DOHH2 (cell line): ENCODE results near the gene RAX2.

Experiments
- H3F3A ChIP-seq: fragments of 200-600 bp; sonication (generic), shearing (Covaris generic); 2 replicates; pipeline ENCODE4 v1.6.0; 2016; ENCODE audit warnings: antibody characterized with exemption, mild to moderate bottlenecking; ENCODE audit not compliant: control insufficient read depth, insufficient read depth
- H3K27ac ChIP-seq: fragments of 200-600 bp; sonication (generic); 2 replicates; pipeline ENCODE4 v1.5.1; 2014; ENCODE audit warnings: low read depth, mild to moderate bottlenecking, low read length, moderate library complexity
- H3K27me3 ChIP-seq: fragments of 200-600 bp; sonication (generic); 2 replicates; pipeline ENCODE4 v1.6.1; 2014; ENCODE audit warnings: mild to moderate bottlenecking, low read length, mixed read lengths; ENCODE audit not compliant: control insufficient read depth
- H3K36me3 ChIP-seq: fragments of 200-600 bp; sonication (generic); 2 replicates; pipeline ENCODE4 v1.6.1; 2014; ENCODE audit warnings: mild to moderate bottlenecking, low read length, moderate library complexity, mixed read lengths; ENCODE audit not compliant: control insufficient read depth
- H3K4me1 ChIP-seq: fragments of 200-600 bp; sonication (generic); 2 replicates; pipeline ENCODE4 v1.6.1; 2014; ENCODE audit warnings: mild to moderate bottlenecking, low read length, mixed read lengths; ENCODE audit not compliant: control insufficient read depth
- H3K4me2 ChIP-seq: fragments of 200-600 bp; sonication (generic); 2 replicates; pipeline ENCODE4 v1.6.0; 2014; ENCODE audit warnings: mild to moderate bottlenecking, low read length, moderate library complexity
- H3K4me3 ChIP-seq: fragments of 200-600 bp; sonication (generic); 2 replicates; pipeline ENCODE4 v1.5.1; 2014; ENCODE audit warnings: mild to moderate bottlenecking, low read length, mixed read lengths
- H3K79me2 ChIP-seq: fragments of 200-600 bp; sonication (generic); 2 replicates; pipeline ENCODE4 v1.6.1; 2014; ENCODE audit warnings: mild to moderate bottlenecking, low read length, mixed read lengths; ENCODE audit not compliant: control insufficient read depth
- H3K9me2 ChIP-seq: fragments of 200-600 bp; sonication (generic); replicated peaks from 2 replicates; pipeline ENCODE4 v1.6.1; 2014; ENCODE audit warnings: mild to moderate bottlenecking, low read length, mixed read lengths; ENCODE audit not compliant: control insufficient read depth
- H3K9me3 ChIP-seq: fragments of 200-600 bp; sonication (generic); 2 replicates; pipeline ENCODE4 v1.6.1; 2014; ENCODE audit warnings: antibody characterized with exemption, low read length, mixed read lengths; ENCODE audit not compliant: control insufficient read depth, insufficient read depth
- H4K20me1 ChIP-seq: fragments of 200-600 bp; sonication (generic); 2 replicates; pipeline ENCODE4 v1.6.0; 2014; ENCODE audit warnings: low read depth, mild to moderate bottlenecking, antibody characterized with exemption, low read length, moderate library complexity; ENCODE audit not compliant: control insufficient read depth, insufficient read depth
- EZH2phosphoT487 ChIP-seq: fragments of 200-600 bp; sonication (generic); IDR thresholded peaks from 2 replicates; pipeline ENCODE4 v1.6.1; 2017; ENCODE audit warnings: borderline replicate concordance, mild to moderate bottlenecking, antibody characterized with exemption, low read length, moderate library complexity, mixed read lengths
- TF ChIP-seq, protein P1 (sequence below): fragments of 200-600 bp; sonication (generic); IDR thresholded peaks from one replicate; pipeline ENCODE4 v1.5.1; 2014; ENCODE audit warnings: antibody characterized with exemption, mild to moderate bottlenecking, low read depth, low read length; ENCODE audit not compliant: poor library complexity, severe bottlenecking

The RAX2 gene

DNA sequence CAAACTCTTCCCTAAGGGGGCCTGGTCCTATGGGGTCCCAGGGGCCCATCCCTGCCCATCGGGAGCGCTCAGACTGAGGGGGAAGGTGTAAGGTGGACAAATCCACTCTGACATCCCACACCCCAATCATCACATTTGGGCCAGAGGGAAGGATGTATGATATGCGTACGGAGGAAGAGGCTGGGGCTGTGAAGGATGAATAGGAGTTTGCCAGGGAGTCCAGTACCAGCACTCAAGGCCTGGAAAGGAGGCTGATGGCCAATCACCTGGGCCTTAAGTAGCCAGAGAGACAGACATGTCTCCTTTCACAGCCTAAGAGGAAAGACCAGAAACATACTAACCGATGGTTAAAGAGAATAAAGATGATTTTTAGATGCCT, 48.9 kb downstream of the RAX2 start:
- H3K4me3 ChIP-seq, result no peak overlapping the region
- no peaks in the 10 kb centered on the region for H3K9me3 ChIP-seq
- no peaks in the 10 kb centered on the region for H3K9me2 ChIP-seq
- no peak overlapping the region for H3K4me2 ChIP-seq
- no peak for TF ChIP-seq EZH2phosphoT487
- TF ChIP-seq, protein P1, sequence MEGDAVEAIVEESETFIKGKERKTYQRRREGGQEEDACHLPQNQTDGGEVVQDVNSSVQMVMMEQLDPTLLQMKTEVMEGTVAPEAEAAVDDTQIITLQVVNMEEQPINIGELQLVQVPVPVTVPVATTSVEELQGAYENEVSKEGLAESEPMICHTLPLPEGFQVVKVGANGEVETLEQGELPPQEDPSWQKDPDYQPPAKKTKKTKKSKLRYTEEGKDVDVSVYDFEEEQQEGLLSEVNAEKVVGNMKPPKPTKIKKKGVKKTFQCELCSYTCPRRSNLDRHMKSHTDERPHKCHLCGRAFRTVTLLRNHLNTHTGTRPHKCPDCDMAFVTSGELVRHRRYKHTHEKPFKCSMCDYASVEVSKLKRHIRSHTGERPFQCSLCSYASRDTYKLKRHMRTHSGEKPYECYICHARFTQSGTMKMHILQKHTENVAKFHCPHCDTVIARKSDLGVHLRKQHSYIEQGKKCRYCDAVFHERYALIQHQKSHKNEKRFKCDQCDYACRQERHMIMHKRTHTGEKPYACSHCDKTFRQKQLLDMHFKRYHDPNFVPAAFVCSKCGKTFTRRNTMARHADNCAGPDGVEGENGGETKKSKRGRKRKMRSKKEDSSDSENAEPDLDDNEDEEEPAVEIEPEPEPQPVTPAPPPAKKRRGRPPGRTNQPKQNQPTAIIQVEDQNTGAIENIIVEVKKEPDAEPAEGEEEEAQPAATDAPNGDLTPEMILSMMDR, result no peak
- no peaks in the 10 kb centered on the region for H3F3A ChIP-seq
- H3K79me2 ChIP-seq, result no peaks in the 10 kb centered on the region
- no peak overlapping the region for H3K27ac ChIP-seq
- no peaks in the 10 kb centered on the region for H3K36me3 ChIP-seq
- peaks cover 15% of the 10 kb centered on the region for H3K27me3 ChIP-seq
- peaks cover 3% of the 10 kb centered on the region for H3K4me1 ChIP-seq
- no peaks in the 10 kb centered on the region for H4K20me1 ChIP-seq

DNA sequence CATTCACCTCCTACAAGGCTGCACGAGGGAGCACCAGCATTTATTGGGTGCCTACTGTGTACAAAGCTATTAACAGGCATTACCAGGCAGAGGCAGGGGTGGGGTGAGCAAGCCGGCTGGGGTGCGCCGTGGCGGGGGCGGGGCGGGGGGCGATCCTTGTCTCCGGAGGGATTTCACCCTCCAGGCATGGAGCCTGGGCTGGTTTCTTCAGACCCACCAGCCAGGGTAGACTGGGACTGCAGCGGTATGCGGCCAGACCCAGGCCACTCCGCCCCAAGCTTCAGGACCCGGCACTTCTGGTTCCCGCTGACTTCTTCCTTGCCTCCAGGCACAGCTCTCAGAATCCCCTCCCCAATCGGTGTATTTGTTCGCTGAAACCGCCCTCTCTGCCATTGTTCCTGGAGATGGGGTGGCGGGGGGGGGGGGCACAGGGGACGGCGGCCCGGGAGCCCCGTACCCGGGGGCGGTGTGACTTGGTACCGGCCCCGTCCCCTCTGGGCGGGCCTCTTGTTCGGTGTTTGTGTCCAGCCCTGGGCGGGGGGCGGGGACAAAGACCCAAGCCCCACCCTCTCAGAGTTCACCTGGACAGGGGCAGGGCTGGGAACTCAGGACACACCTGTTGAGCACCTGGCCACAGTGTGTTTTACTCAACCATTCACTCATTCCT, 49.5 kb downstream of the RAX2 start:
- TF ChIP-seq, protein P1, result no peak
- TF ChIP-seq EZH2phosphoT487, result no peak
- Histone ChIP-seq H3K27ac (no peak overlapping the region), H3K79me2 (no peaks in the 10 kb centered on the region), H3F3A (no peaks in the 10 kb centered on the region), H3K27me3 (peaks cover 15% of the 10 kb centered on the region), H4K20me1 (no peaks in the 10 kb centered on the region), H3K36me3 (no peaks in the 10 kb centered on the region), H3K9me3 (no peaks in the 10 kb centered on the region), H3K9me2 (no peaks in the 10 kb centered on the region), H3K4me3 (no peak overlapping the region), H3K4me2 (no peak overlapping the region; the same call in 1 of the 2 replicates), H3K4me1 (peaks cover 3% of the 10 kb centered on the region)

DNA sequence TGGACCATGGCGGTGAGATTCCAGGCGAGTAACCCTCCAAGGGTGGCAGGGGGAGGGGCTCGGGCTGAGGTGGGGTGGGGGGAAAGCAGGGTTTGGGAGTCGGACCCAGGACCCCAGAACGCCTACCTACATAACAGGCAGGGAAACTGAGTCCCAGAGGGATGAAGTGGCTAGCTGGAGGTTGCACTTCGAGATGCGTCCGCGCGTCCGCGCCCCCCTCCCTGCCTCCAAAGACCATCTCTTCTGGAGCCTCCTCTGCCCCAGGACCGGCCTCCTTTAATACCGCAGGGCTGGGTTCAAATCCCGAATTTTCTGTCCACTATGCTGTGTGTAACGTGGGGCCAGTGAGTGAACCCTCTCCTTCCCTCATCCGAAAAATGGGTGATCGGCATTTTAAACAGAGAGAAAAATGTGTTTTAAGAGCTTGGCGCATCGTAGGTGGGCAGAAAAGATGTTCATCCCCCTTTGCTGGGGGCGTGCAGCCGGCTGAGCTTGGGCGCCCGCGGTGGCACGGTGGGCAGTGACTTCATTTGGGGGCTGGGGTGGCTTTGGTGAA, 50.1 kb downstream of the RAX2 start:
- no peaks in the 10 kb centered on the region for H3K36me3 ChIP-seq
- no peaks in the 10 kb centered on the region for H3K79me2 ChIP-seq
- H3K4me3 ChIP-seq, result peak overlapping the region; percentile 28; the same call in 1 of the 2 replicates
- H3K4me2 ChIP-seq, result peak overlapping the region; percentile 40
- no peaks in the 10 kb centered on the region for H3K9me2 ChIP-seq
- no peaks in the 10 kb centered on the region for H3K9me3 ChIP-seq
- no peak overlapping the region for H3K27ac ChIP-seq
- H3K4me1 ChIP-seq, result peaks cover 3% of the 10 kb centered on the region
- H4K20me1 ChIP-seq, result no peaks in the 10 kb centered on the region
- no peak for TF ChIP-seq EZH2phosphoT487
- TF ChIP-seq, protein P1, result no peak
- no peaks in the 10 kb centered on the region for H3F3A ChIP-seq
- H3K27me3 ChIP-seq, result peaks cover 15% of the 10 kb centered on the region
